DMS53 treated with DMSO at 0.1 percent for 48 hours (cell line): ENCODE data around the gene RIMBP2.
"Not testable (repeated sequence)": the region's sequence is repeated elsewhere in the genome, so short reads cannot be mapped to it uniquely, and the experiment has no call there.

Source experiments
- DNase-seq: peaks from one replicate; lab custom pipeline; 2025; ENCODE audit not compliant: unreplicated experiment; lab: John Stamatoyannopoulos, UW

The RIMBP2 gene

GRCh38 chr12:130706311-130706710 is 9.8 kb downstream of the RIMBP2 start:
- no peak for DNase-seq

GRCh38 chr12:130705178-130705822 is 10.8 kb downstream of the RIMBP2 start:
- DNase-seq = no peak

- DNase-seq = no peak
Observed at GRCh38 chr12:130704606-130705005, 11.5 kb downstream of the RIMBP2 start.

GRCh38 chr12:130703733-130704375 is 12.2 kb downstream of the RIMBP2 start:
- no peak for DNase-seq

GRCh38 chr12:130702966-130703732 is 12.9 kb downstream of the RIMBP2 start:
- no peak for DNase-seq

- DNase-seq = no peak
Observed at GRCh38 chr12:130701402-130701744, 14.7 kb downstream of the RIMBP2 start.

GRCh38 chr12:130700492-130701401 is 15.4 kb downstream of the RIMBP2 start:
- DNase-seq = no peak

GRCh38 chr12:130698106-130698505 is 18.0 kb downstream of the RIMBP2 start:
- no peak for DNase-seq

- no peak for DNase-seq
Observed at GRCh38 chr12:130696379-130697100, 19.6 kb downstream of the RIMBP2 start.

- DNase-seq = no peak
Observed at GRCh38 chr12:130695061-130695460, 21.0 kb downstream of the RIMBP2 start.

GRCh38 chr12:130689408-130690405 is 26.4 kb downstream of the RIMBP2 start:
- DNase-seq = no peak

- not testable (repeated sequence) for DNase-seq
Observed at GRCh38 chr12:130688999-130689398, 27.1 kb downstream of the RIMBP2 start.

- no peak for DNase-seq
Observed at GRCh38 chr12:130687796-130688778, 28.0 kb downstream of the RIMBP2 start.

GRCh38 chr12:130687190-130687589 is 28.9 kb downstream of the RIMBP2 start:
- no peak for DNase-seq

- DNase-seq = no peak
Observed at GRCh38 chr12:130686511-130686991, 29.5 kb downstream of the RIMBP2 start.

GRCh38 chr12:130685850-130686249 is 30.2 kb downstream of the RIMBP2 start:
- no peak for DNase-seq

- DNase-seq = no peak
Observed at GRCh38 chr12:130685250-130685787, 30.8 kb downstream of the RIMBP2 start.

GRCh38 chr12:130683811-130684210 is 32.3 kb downstream of the RIMBP2 start:
- DNase-seq = no peak
